GM23248 (cell line): ENCODE data around the gene KCNE4. TPM values are rescaled to one million over a fixed set of nuclear protein-coding genes. Genes with fewer than 3 reads are reported as not detected.

Experiments used
- DNase-seq: peaks from one replicate; pipeline ENCODE4 v3.0.0-alpha.2; 2015
- H2AFZ ChIP-seq: fragments of 200-600 bp; sonication (generic); 2 replicates; pipeline ENCODE4 v1.6.1; 2016; ENCODE audit warnings: antibody characterized with exemption
- H3F3A ChIP-seq: fragments of 200-600 bp; sonication (generic); 2 replicates; pipeline ENCODE4 v1.6.1; 2016; ENCODE audit warnings: mild to moderate bottlenecking, antibody characterized with exemption, mixed run types; ENCODE audit not compliant: insufficient read depth
- H3K27ac ChIP-seq: fragments of 200-600 bp; sonication (generic); 2 replicates; pipeline ENCODE4 v1.5.1; 2016; ENCODE audit warnings: mild to moderate bottlenecking
- H3K27me3 ChIP-seq: fragments of 200-600 bp; sonication (generic); replicated peaks from 2 replicates; pipeline ENCODE4 v1.6.1; 2016; ENCODE audit warnings: mild to moderate bottlenecking; ENCODE audit not compliant: insufficient read depth
- H3K36me3 ChIP-seq: fragments of 200-600 bp; sonication (generic); 2 replicates; pipeline ENCODE4 v1.6.1; 2016; ENCODE audit warnings: low read depth, mild to moderate bottlenecking
- H3K4me1 ChIP-seq: fragments of 200-600 bp; sonication (generic); 2 replicates; pipeline ENCODE4 v1.6.1; 2016; ENCODE audit warnings: mild to moderate bottlenecking; ENCODE audit not compliant: insufficient read depth
- H3K4me2 ChIP-seq: fragments of 200-600 bp; sonication (generic); one replicate; pipeline ENCODE4 v1.6.1; 2016; ENCODE audit warnings: mild to moderate bottlenecking; ENCODE audit not compliant: unreplicated experiment
- H3K4me3 ChIP-seq: fragments of 200-600 bp; sonication (generic); 2 replicates; pipeline ENCODE4 v1.5.1; 2016; ENCODE audit warnings: mild to moderate bottlenecking
- H3K79me2 ChIP-seq: fragments of 200-600 bp; sonication (generic); 2 replicates; pipeline ENCODE4 v1.6.1; 2016; ENCODE audit warnings: mild to moderate bottlenecking; ENCODE audit not compliant: insufficient read depth
- H3K9ac ChIP-seq: fragments of 200-600 bp; sonication (generic); 2 replicates; pipeline ENCODE4 v1.6.1; 2016; ENCODE audit warnings: mild to moderate bottlenecking
- H3K9me2 ChIP-seq: fragments of 200-600 bp; sonication (generic); 2 replicates; pipeline ENCODE4 v1.6.1; 2016; ENCODE audit warnings: mixed run types, mild to moderate bottlenecking, moderate library complexity; ENCODE audit not compliant: insufficient read depth
- H3K9me3 ChIP-seq: fragments of 200-600 bp; sonication (generic); one replicate; pipeline ENCODE4 v1.6.1; 2017; ENCODE audit warnings: low read depth
- H4K20me1 ChIP-seq: fragments of 200-600 bp; sonication (generic); 2 replicates; pipeline ENCODE4 v1.6.0; 2016; ENCODE audit not compliant: insufficient read depth
- EZH2 ChIP-seq: fragments of 200-600 bp; sonication (generic); IDR thresholded peaks from 2 replicates; pipeline ENCODE4 v1.6.1; 2018; ENCODE audit warnings: antibody characterized with exemption, mild to moderate bottlenecking; ENCODE audit not compliant: insufficient read depth, poor library complexity, severe bottlenecking
- EZH2phosphoT487 ChIP-seq: fragments of 200-600 bp; sonication (generic); IDR thresholded peaks from 2 replicates; pipeline ENCODE4 v1.6.1; 2018; ENCODE audit warnings: antibody characterized with exemption, moderate library complexity, mild to moderate bottlenecking, low read depth; ENCODE audit not compliant: insufficient read depth
- WGBS, 2 experiments: methylation state at CpG; one replicate each; pipeline ENCODE4 v1.1.6; 2015 to 2017; ENCODE audit warnings: low lambda C conversion rate in 2 of 2, low coverage in 1 of 2; ENCODE audit errors: missing lambda C conversion rate in 2 of 2; 5-methylcytosine and 5-hydroxymethylcytosine counted together
- in situ Hi-C: fragments of 300-500 bp; cut with MboI; formaldehyde crosslinking; loops from 2 replicates; pipeline ENCODE4 v1.15.0; 2020
- polyA plus RNA-seq: library from polyadenylated mRNA; unstranded; fragments of >200 nt; fragmentation: Nextera tagmentation; extraction: Ambion mirVana; gene quantifications from 2 replicates; pipeline ENCODE4 v1.2.1, GENCODE V29; 2016
- total RNA-seq: library from RNA; depleted of rRNA; stranded (reverse); fragments of >200 nt; shearing (Covaris generic); gene quantifications from 2 replicates; pipeline ENCODE4 v1.2.3, GENCODE V29; 2014

The KCNE4 gene
- total and polyA plus RNA-seq, 2 experiments from 2014 or later = 3.3 to 5.9 TPM

GRCh38 chr2:223072826-223073225, 20.8 kb downstream of the KCNE4 start:
- no peak for TF ChIP-seq EZH2
- TF ChIP-seq EZH2phosphoT487 = no peak
- Histone ChIP-seq H3K27ac (no peak overlapping the region), H3K4me2 (no peak overlapping the region), H3K9me3 (no peaks in the 10 kb centered on the region), H3K9ac (no peak overlapping the region), H3K4me1 (peaks cover 8% of the 10 kb centered on the region), H3K36me3 (no peaks in the 10 kb centered on the region), H3K4me3 (no peak overlapping the region), H4K20me1 (no peaks in the 10 kb centered on the region), H3F3A (peaks cover 14% of the 10 kb centered on the region), H3K27me3 (no peaks in the 10 kb centered on the region), H2AFZ (no peak overlapping the region), H3K9me2 (no peaks in the 10 kb centered on the region; the same call in 1 of the 2 replicates), H3K79me2 (no peaks in the 10 kb centered on the region)
- in situ Hi-C loops = no loop called here
- DNase-seq = no peak
- 84 to 92% methylated on average over 3 of the region's 3 CpGs for WGBS, 2 experiments

GRCh38 chr2:223075301-223076270, 23.6 kb downstream of the KCNE4 start:
- H3K27me3 ChIP-seq = no peaks in the 10 kb centered on the region
- 72 to 75% methylated on average over 6 of the region's 6 CpGs for WGBS, 2 experiments
- DNase-seq = peak; percentile 67
- TF ChIP-seq EZH2 (no peak), EZH2phosphoT487 (no peak)
- peaks cover 14% of the 10 kb centered on the region for H3F3A ChIP-seq
- H3K4me1 ChIP-seq = peaks cover 8% of the 10 kb centered on the region
- H3K9ac ChIP-seq = no peak overlapping the region
- H3K4me3 ChIP-seq = no peak overlapping the region
- in situ Hi-C loops = no loop called here
- H4K20me1 ChIP-seq = no peaks in the 10 kb centered on the region
- no peaks in the 10 kb centered on the region for H3K79me2 ChIP-seq
- H3K27ac ChIP-seq = peak overlapping the region; percentile 45
- no peaks in the 10 kb centered on the region for H3K9me2 ChIP-seq
- H2AFZ ChIP-seq = no peak overlapping the region
- no peaks in the 10 kb centered on the region for H3K9me3 ChIP-seq
- H3K36me3 ChIP-seq = no peaks in the 10 kb centered on the region
- H3K4me2 ChIP-seq = peak overlapping the region; percentile 33

GRCh38 chr2:223076573-223076972, 24.6 kb downstream of the KCNE4 start:
- Histone ChIP-seq H3K4me3 (no peak overlapping the region), H3K4me1 (peaks cover 8% of the 10 kb centered on the region), H2AFZ (no peak overlapping the region), H3K9me2 (no peaks in the 10 kb centered on the region), H3K36me3 (no peaks in the 10 kb centered on the region), H3K9me3 (no peaks in the 10 kb centered on the region), H3K27me3 (no peaks in the 10 kb centered on the region), H3K27ac (peak overlapping the region; percentile 45), H4K20me1 (no peaks in the 10 kb centered on the region), H3F3A (peaks cover 14% of the 10 kb centered on the region), H3K9ac (no peak overlapping the region), H3K4me2 (peak overlapping the region; percentile 33), H3K79me2 (no peaks in the 10 kb centered on the region)
- WGBS, 2 experiments = 28 to 34% methylated on average over 6 of the region's 6 CpGs
- TF ChIP-seq EZH2 (no peak), EZH2phosphoT487 (0 out of 2 replicates have a peak, but pooled peaks have one; percentile 41)
- in situ Hi-C loops = no loop called here
- DNase-seq = peak; percentile 78

- no peaks in the 10 kb centered on the region for H3K36me3 ChIP-seq
- H3K9me3 ChIP-seq = no peaks in the 10 kb centered on the region
- H3K9ac ChIP-seq = no peak overlapping the region
- H3K27ac ChIP-seq = no peak overlapping the region
- in situ Hi-C loops = no loop called here
- H3K4me2 ChIP-seq = no peak overlapping the region
- TF ChIP-seq EZH2 = no peak
- no peak for TF ChIP-seq EZH2phosphoT487
- no peak for DNase-seq
- no peak overlapping the region for H3K4me3 ChIP-seq
- no peak overlapping the region for H2AFZ ChIP-seq
- no peaks in the 10 kb centered on the region for H3K9me2 ChIP-seq
- H4K20me1 ChIP-seq = no peaks in the 10 kb centered on the region
- no peaks in the 10 kb centered on the region for H3K27me3 ChIP-seq
- no peaks in the 10 kb centered on the region for H3K79me2 ChIP-seq
- peaks cover 14% of the 10 kb centered on the region for H3F3A ChIP-seq
- 92 to 93% methylated on average over 1 of the region's 1 CpG for WGBS, 2 experiments
- H3K4me1 ChIP-seq = peaks cover 8% of the 10 kb centered on the region
Measured at GRCh38 chr2:223078482-223078881, 26.5 kb downstream of the KCNE4 start.
